CD1c-positive myeloid dendritic cell (primary cell): ENCODE data around the gene RETREG3.
"Not testable (repeated sequence)": the region's sequence is repeated elsewhere in the genome, so short reads cannot be mapped to it uniquely, and the experiment has no call there.

Experiments
- DNase-seq: peaks from one replicate; pipeline ENCODE4 v3.0.0-alpha.2; 2016; ENCODE audit errors: extremely low spot score

Gene RETREG3

GRCh38 chr17:42571435-42572225 lies 37.5 kb downstream of the RETREG3 start:
- DNase-seq = no peak

- no peak for DNase-seq
Observed at GRCh38 chr17:42568341-42569111, 40.6 kb downstream of the RETREG3 start.

- peak; percentile 97 for DNase-seq
Observed at GRCh38 chr17:42566883-42567573, 42.1 kb downstream of the RETREG3 start, which contains the start of gene MLX. TSS of gene MLX (plus strand) at chr17:42567100. CDS start at chr17:42567125, 25 bp downstream.

GRCh38 chr17:42566215-42566882 lies 42.8 kb downstream of the RETREG3 start:
- DNase-seq = no peak

GRCh38 chr17:42565523-42566214 lies 43.5 kb downstream of the RETREG3 start:
- no peak for DNase-seq

- DNase-seq = no peak
Observed at GRCh38 chr17:42564815-42565522, 44.2 kb downstream of the RETREG3 start.

- no peak for DNase-seq
Observed at GRCh38 chr17:42563950-42564349, 45.2 kb downstream of the RETREG3 start.

- DNase-seq = no peak
Observed at GRCh38 chr17:42563543-42563942, 45.6 kb downstream of the RETREG3 start.

- peak; percentile 20 for DNase-seq
Observed at GRCh38 chr17:42563143-42563509, 46.0 kb downstream of the RETREG3 start.

DNA sequence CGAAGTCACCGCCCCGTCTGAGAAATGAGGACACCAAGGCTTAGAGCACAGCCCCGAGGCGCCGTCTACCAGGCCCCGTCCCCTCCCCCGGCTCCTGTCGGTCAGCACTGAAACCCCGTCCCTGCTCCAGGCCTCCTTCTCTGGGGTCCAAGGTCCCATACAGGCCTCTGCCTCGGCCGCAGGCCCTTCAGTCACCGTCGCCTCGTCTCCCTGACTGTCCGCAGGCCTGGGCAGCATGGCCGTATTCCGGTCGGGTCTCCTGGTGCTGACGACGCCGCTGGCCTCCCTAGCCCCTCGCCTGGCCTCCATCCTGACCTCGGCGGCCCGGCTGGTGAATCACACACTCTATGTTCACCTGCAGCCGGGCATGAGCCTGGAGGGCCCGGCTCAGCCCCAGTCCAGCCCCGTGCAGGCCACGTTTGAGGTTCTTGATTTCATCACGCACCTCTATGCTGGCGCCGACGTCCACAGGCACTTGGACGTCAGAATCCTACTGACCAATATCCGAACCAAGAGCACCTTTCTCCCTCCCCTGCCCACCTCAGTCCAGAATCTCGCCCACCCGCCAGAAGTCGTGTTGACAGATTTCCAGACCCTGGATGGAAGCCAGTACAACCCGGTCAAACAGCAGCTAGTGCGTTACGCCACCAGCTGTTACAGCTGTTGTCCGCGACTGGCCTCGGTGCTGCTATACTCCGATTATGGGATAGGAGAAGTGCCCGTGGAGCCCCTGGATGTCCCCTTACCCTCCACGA lies 46.6 kb downstream of the RETREG3 start:
- no peak for DNase-seq

GRCh38 chr17:42561897-42562387 lies 47.2 kb downstream of the RETREG3 start, which contains the start of gene COASY:
TSS of gene COASY (plus strand) at chr17:42562148. CDS start at chr17:42562623, 475 bp downstream.
- DNase-seq = peak; percentile 97

DNA sequence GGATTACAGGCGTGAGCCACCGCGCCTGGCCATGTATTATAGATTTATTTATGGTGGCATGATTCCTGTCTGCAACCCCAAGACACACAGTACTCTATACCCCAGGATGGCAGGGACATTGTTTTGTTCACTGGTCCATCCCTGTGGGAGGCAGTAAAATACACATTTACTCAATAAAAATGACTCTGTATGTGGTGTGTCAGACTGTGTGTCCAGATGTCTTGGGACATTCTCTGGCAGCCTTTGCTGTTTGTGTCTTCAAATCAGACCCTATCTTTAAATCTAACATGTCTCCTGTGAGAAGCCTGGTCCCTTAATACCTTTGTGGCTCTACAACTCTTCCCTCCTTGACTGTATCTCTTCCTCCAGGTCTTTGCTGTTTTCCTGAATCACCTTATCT lies 48.9 kb downstream of the RETREG3 start:
- DNase-seq = no peak

DNA sequence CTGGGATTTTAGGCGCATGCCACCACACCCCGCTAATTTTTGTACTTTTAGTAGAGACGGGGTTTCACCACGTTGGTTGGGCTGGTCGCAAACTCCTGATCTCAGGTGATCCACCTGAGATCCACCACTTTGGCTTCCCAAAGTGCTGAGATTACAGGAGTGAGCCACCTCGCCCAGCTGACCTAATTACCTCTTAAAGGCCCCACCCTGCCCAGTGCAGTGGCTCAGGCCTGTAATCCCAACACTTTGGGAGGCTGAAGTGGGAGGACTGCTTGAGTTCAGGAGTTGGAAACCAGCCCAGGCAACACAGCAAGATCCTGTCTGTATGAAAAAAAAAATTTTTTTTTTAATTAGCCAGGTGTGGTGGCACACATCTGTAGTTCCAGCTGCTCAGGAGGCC lies 50.1 kb downstream of the RETREG3 start:
- no peak for DNase-seq

DNA sequence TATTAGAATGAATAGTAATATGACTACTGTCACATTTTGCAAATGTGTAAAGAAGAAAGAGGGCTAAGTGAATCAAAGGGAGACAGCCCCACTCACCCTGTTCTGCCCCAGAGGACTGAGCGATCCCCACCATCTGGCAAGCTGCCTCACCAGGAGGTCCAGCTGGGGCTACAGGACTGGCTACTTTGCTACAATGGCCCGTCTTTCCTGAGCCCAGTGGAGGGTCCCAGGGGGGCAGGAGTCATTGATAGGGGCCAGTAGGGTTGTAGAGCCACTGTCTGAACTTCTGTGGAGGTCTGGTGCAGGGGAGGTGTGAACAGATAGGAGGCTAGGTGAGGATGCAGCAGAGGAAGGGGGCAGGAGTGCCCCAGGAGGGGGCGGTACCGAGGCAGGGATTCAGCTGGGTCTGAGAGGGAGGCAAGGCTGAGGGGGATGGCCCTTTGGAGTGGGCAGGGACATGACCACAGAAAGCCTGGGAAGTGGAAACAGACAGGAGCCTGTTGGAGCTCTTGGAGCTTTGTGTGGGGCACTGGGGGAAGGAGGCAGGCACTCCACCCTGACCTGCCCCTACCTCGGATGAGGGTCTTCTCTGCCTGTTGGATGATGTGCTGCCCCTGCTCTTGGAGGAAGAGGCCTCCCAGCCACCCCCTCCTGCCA lies 53.1 kb downstream of the RETREG3 start:
- not testable (repeated sequence) for DNase-seq

DNA sequence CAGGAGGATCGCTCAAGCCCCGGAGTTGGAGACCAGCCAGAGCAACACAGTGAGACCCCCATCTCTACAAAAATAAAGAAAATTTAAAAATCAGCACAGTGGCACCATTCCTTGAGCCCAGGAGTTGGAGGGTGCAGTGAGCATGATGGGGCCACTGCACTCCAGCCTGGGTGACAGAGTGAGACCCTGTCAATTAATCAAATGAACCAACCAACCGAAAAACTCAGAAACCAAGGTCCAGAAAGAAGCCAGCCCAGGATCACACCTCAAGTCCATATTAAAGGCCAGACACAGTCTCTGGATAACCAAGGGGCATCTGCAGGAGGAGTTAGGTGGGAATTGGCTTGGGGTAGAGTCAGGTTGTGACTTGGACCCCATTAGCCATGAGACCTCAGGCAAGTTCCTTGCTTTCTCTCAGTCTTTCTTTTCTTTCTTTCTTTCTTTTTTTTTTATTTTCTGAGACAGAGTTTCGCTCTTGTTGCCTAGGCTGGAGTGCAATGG lies 54.0 kb downstream of the RETREG3 start:
- no peak for DNase-seq

- peak; percentile 82 for DNase-seq
Observed at GRCh38 chr17:42554250-42555121, 54.7 kb downstream of the RETREG3 start.

DNA sequence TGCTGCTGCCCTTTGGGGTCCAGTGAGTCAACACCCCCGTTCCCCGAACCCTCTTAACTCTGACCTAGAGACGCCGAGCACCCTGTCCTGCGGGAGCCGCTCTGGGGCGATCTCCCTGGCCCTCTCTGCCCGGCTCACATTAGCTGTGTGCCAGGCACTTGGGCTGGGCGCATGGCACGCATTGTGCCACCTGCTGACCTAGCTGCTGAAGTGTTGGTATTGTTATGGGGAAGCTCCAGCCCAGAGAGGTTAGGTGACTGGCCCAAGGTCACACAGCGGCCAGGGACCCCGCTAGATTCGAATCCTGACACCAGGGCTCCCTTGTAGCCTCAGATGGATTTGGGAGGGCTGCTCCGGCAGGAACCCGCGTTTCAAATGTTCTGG lies 55.3 kb downstream of the RETREG3 start:
- DNase-seq = no peak
